CD14-positive monocyte (primary cell): ENCODE measurements around the gene RBM7. TPM values are rescaled to one million over a fixed set of nuclear protein-coding genes. Genes with fewer than 3 reads are reported as not detected.

Source experiments
- DNase-seq, 3 donors: peaks; one replicate each; pipeline ENCODE4 v3.0.0-alpha.2; 2011 to 2022
- H2AFZ ChIP-seq: 2 replicates; pipeline ENCODE4 v1.6.0; 2012; ENCODE audit warnings: mild to moderate bottlenecking, low read depth, low read length, inconsistent platforms; ENCODE audit not compliant: insufficient read depth, poor library complexity, severe bottlenecking
- H3K27ac ChIP-seq, 2 donors: 1 replicate in 1 of 2; 2 replicates in 1 of 2; pipeline ENCODE4 v1.5.1; 2012 to 2013; ENCODE audit warnings: low read length in 2 of 2, control low read depth in 1 of 2, inconsistent platforms in 1 of 2, low read depth in 1 of 2, mild to moderate bottlenecking in 1 of 2
- H3K27me3 ChIP-seq, 2 donors: one replicate each; pipeline versions ENCODE4 v1.6.0 to v1.6.1; 2011 to 2013; ENCODE audit warnings: low read length in 2 of 2; ENCODE audit not compliant: control insufficient read depth in 2 of 2, insufficient read depth in 2 of 2
- H3K36me3 ChIP-seq, 2 donors: replicated peaks in 1 of 2; 1 replicate in 1 of 2; 2 replicates in 1 of 2; pipeline versions ENCODE4 v1.5.1 to v1.6.1; 2012 to 2013; ENCODE audit warnings: low read length in 2 of 2, control low read depth in 1 of 2, inconsistent platforms in 1 of 2, mild to moderate bottlenecking in 1 of 2; ENCODE audit not compliant: insufficient read depth in 2 of 2, control insufficient read depth in 1 of 2
- H3K4me1 ChIP-seq, 2 donors: 1 replicate in 1 of 2; 2 replicates in 1 of 2; pipeline versions ENCODE4 v1.5.1 to v1.6.1; 2012 to 2013; ENCODE audit warnings: low read length in 2 of 2, control low read depth in 1 of 2, inconsistent platforms in 1 of 2, mild to moderate bottlenecking in 1 of 2, moderate library complexity in 1 of 2; ENCODE audit not compliant: insufficient read depth in 2 of 2, control insufficient read depth in 1 of 2
- H3K4me2 ChIP-seq: replicated peaks from 2 replicates; pipeline ENCODE3; 2012; ENCODE audit warnings: low read length, moderate library complexity, mild to moderate bottlenecking; ENCODE audit not compliant: poor library complexity, severe bottlenecking; ENCODE audit errors: extremely low read depth
- H3K4me3 ChIP-seq, 3 experiments: fragments of 200-600 bp in 1 of 3; sonication (generic) in 1 of 3; replicated peaks in 1 of 3; 1 replicate in 2 of 3; 2 replicates in 1 of 3; pipeline ENCODE4 v1.5.1; 2011 to 2013; ENCODE audit warnings: low read length in 3 of 3, mild to moderate bottlenecking in 3 of 3, control low read depth in 2 of 3, low read depth in 2 of 3, inconsistent platforms in 1 of 3, moderate library complexity in 1 of 3
- H3K79me2 ChIP-seq: 2 replicates; pipeline ENCODE4 v1.6.0; 2012; ENCODE audit warnings: mild to moderate bottlenecking, control low read depth, inconsistent platforms, low read length, moderate library complexity; ENCODE audit not compliant: insufficient read depth
- H3K9ac ChIP-seq: 2 replicates; pipeline ENCODE4 v1.6.0; 2017; ENCODE audit warnings: low read length, mild to moderate bottlenecking; ENCODE audit not compliant: insufficient read depth, poor library complexity, severe bottlenecking
- H3K9me3 ChIP-seq, 2 donors: replicated peaks in 1 of 2; 1 replicate in 1 of 2; 2 replicates in 1 of 2; pipeline versions ENCODE4 v1.5.1 to v1.6.1; 2012 to 2013; ENCODE audit warnings: low read length in 2 of 2, control low read depth in 1 of 2; ENCODE audit not compliant: control insufficient read depth in 1 of 2, insufficient read depth in 1 of 2
- H4K20me1 ChIP-seq: 2 replicates; pipeline ENCODE4 v1.6.0; 2012; ENCODE audit warnings: mild to moderate bottlenecking, low read length, control low read depth, moderate library complexity; ENCODE audit not compliant: insufficient read depth
- H3K27ac Mint-ChIP-seq, 7 donors: one replicate each; pipeline ENCODE4 v1.8.0; 2020; ENCODE audit warnings: mild to moderate bottlenecking in 7 of 7, mixed read lengths in 7 of 7, moderate library complexity in 6 of 7, inconsistent platforms in 2 of 7
- H3K27me3 Mint-ChIP-seq, 3 donors: one replicate each; pipeline ENCODE4 v1.8.0; 2021 to 2022; ENCODE audit warnings: low read depth in 3 of 3, mild to moderate bottlenecking in 3 of 3, mixed read lengths in 3 of 3, moderate library complexity in 3 of 3, inconsistent platforms in 1 of 3
- H3K36me3 Mint-ChIP-seq, 2 donors: one replicate each; pipeline ENCODE4 v1.8.0; 2020; ENCODE audit warnings: mixed read lengths in 2 of 2, inconsistent platforms in 1 of 2, mild to moderate bottlenecking in 1 of 2
- H3K4me1 Mint-ChIP-seq: one replicate; pipeline ENCODE4 v1.8.0; 2020; ENCODE audit warnings: mild to moderate bottlenecking, mixed read lengths
- H3K4me3 Mint-ChIP-seq, 2 donors: one replicate each; pipeline ENCODE4 v1.8.0; 2020; ENCODE audit warnings: mild to moderate bottlenecking in 2 of 2, mixed read lengths in 2 of 2, moderate library complexity in 1 of 2
- H3K9me3 Mint-ChIP-seq, 7 donors: one replicate each; pipeline ENCODE4 v1.8.0; 2020 to 2022; ENCODE audit warnings: mixed read lengths in 7 of 7, mild to moderate bottlenecking in 6 of 7, moderate library complexity in 6 of 7, inconsistent platforms in 2 of 7
- WGBS: methylation state at CpG from one replicate; pipeline ENCODE4 v1.1.5; 2013; ENCODE audit warnings: missing lambda C conversion rate; ENCODE audit not compliant: insufficient coverage; 5-methylcytosine and 5-hydroxymethylcytosine counted together
- intact Hi-C, 2 donors: fragments of 100-400 bp; cut with micrococcal nuclease; formaldehyde crosslinking; loops; one replicate each; pipeline versions ENCODE4 v1.15.0 to v1.15.1; 2023
- polyA plus RNA-seq, 3 donors: library from polyadenylated mRNA; depleted of rRNA in 1 of 3; unstranded in 2 of 3; stranded (reverse) in 1 of 3; fragments of 300-500 nt in 2 of 3; fragments of >200 nt in 1 of 3; fragmentation: Illumina TruSeq in 2 of 3; gene quantifications; 1 replicate in 2 of 3; 2 replicates in 1 of 3; pipeline ENCODE4 v1.2.3, GENCODE V29; 2012 to 2021
- TF ChIP-seq, protein P1 (sequence below): fragments of 200-600 bp; IDR thresholded peaks from one replicate; pipeline ENCODE4 v1.8.0; 2022; ENCODE audit warnings: antibody characterized with exemption, mild to moderate bottlenecking

Gene RBM7
- polyA plus RNA-seq, 3 donors: 27.3 to 36.3 (median 32.4) TPM

GRCh38 chr11:114440971-114441763 lies 40.7 kb downstream of the RBM7 start:
- H3K27me3 ChIP-seq: no peaks in the 10 kb centered on the region
- H3K4me3 ChIP-seq: no peak overlapping the region
- no peak overlapping the region for H3K4me2 ChIP-seq
- Mint-ChIP-seq H3K9me3 (no peaks in the 10 kb centered on the region), H3K27ac (no peak overlapping the region), H3K4me3 (no peak overlapping the region), H3K36me3 (peaks cover 9 to 14% of the 10 kb centered on the region in 2 donors), H3K4me1 (peaks cover 16% of the 10 kb centered on the region), H3K27me3 (peaks cover 0 to 5% (median 2%) of the 10 kb centered on the region in 3 donors)
- DNase-seq: no peak
- H3K36me3 ChIP-seq: no peaks in the 10 kb centered on the region
- H3K4me1 ChIP-seq: peaks cover 14 to 16% of the 10 kb centered on the region in 2 donors
- 100% methylated on average over 1 of the region's 7 CpGs for WGBS
- no peaks in the 10 kb centered on the region for H4K20me1 ChIP-seq
- H3K9ac ChIP-seq: no peak overlapping the region
- no peaks in the 10 kb centered on the region for H3K79me2 ChIP-seq
- H3K9me3 ChIP-seq: no peaks in the 10 kb centered on the region
- H3K27ac ChIP-seq: no peak overlapping the region
- TF ChIP-seq, protein P1, sequence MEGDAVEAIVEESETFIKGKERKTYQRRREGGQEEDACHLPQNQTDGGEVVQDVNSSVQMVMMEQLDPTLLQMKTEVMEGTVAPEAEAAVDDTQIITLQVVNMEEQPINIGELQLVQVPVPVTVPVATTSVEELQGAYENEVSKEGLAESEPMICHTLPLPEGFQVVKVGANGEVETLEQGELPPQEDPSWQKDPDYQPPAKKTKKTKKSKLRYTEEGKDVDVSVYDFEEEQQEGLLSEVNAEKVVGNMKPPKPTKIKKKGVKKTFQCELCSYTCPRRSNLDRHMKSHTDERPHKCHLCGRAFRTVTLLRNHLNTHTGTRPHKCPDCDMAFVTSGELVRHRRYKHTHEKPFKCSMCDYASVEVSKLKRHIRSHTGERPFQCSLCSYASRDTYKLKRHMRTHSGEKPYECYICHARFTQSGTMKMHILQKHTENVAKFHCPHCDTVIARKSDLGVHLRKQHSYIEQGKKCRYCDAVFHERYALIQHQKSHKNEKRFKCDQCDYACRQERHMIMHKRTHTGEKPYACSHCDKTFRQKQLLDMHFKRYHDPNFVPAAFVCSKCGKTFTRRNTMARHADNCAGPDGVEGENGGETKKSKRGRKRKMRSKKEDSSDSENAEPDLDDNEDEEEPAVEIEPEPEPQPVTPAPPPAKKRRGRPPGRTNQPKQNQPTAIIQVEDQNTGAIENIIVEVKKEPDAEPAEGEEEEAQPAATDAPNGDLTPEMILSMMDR: no peak
- intact Hi-C loops: no loop called here
- no peak overlapping the region for H2AFZ ChIP-seq

DNA sequence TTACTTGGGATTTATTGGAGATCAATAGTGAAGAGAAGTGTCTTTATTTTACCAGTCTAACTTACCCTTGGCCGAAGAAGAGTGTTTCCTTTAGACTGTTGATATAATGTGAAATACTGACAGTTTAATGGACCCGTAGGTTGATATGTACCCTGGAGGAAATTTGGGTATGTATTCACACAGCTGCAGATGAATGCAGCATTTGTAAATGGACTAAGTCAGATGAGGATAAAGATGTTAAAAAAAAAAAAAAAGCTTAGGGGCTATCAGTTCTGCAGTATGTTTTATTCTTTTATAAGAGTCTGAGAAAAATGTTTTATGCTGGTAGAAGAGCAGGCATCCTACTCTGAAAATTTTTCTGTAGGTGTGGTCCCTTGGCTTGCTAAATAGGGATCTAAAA lies 41.5 kb downstream of the RBM7 start:
- H4K20me1 ChIP-seq: no peaks in the 10 kb centered on the region
- H3K27ac Mint-ChIP-seq: no peak overlapping the region
- intact Hi-C loops: no loop called here

More for the DNA sequence above, 41.5 kb downstream of the RBM7 start:
- Histone ChIP-seq H3K36me3 (no peaks in the 10 kb centered on the region), H3K4me1 (peaks cover 14 to 16% of the 10 kb centered on the region in 2 donors), H3K4me2 (no peak overlapping the region), H3K27me3 (no peaks in the 10 kb centered on the region), H3K4me3 (no peak overlapping the region), H3K27ac (no peak overlapping the region), H3K9me3 (no peaks in the 10 kb centered on the region), H3K79me2 (no peaks in the 10 kb centered on the region), H2AFZ (no peak overlapping the region), H3K9ac (no peak overlapping the region)
- Mint-ChIP-seq H3K27me3 (peaks cover 0 to 3% (median 2%) of the 10 kb centered on the region in 3 donors), H3K36me3 (peaks cover 13 to 19% of the 10 kb centered on the region in 2 donors), H3K9me3 (peaks cover 0 to 3% (median 0%) of the 10 kb centered on the region in 7 donors), H3K4me1 (peaks cover 16% of the 10 kb centered on the region), H3K4me3 (no peak overlapping the region)
- DNase-seq: no peak
- TF ChIP-seq, protein P1: no peak
- WGBS: 100% methylated on average over 1 of the region's 2 CpGs
